Measurements from ENCODE around the gene LCN6. TPM values are rescaled to one million over a fixed set of nuclear protein-coding genes. Genes with fewer than 3 reads are reported as not detected.
A peak's percentile ranks its signal among the peaks of the same experiment; 100 is the strongest.

The LCN6 gene
- total and polyA plus RNA-seq, 9 of the 15 experiments (the other 6 are each of a cell fraction or from before 2014, with no cell fraction given) = 0.10 to 0.45 (median 0.37) TPM; not detected in 5

DNA sequence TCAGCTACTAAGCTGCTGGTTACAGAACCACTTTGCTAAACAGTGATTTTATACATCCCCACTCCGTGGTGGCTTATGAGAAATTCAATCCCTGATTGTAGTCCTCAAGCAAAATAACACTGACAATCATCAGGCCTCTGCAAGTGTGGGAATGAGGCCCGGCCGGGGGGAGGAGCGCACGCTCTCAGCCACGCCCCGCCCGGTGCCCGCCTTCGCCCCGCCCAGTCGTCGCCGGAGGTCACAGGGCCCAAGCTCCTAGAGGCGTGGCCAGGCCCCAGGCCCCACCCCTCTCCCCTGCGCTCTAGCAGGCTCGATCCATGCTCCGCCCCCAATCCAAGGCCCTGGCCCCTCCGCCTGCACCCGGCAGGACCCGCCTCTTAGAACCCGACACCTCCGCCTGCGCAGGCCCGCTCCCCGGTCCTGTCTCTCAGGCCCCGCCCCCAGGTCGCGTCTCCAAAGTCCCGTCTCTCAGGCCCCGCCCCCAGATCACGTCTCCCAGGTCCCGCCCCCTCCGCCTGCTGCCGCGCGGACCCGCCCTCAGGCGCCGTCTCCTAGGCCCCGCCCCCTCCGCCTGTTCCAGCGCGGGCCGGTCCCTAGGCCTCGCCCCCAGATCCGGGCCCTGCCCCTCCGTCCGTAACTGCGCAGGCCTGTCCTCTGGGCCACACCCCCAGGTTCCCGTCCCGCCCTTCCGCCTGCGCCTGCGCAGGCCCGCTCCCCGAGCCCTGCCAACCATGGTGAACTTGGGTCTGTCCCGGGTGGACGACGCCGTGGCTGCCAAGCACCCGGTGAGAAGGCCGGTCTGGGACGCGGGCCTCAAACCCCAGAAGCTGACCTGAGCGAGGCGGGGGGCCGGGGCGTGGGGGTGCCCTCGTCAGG lies 42.6 kb upstream of the LCN6 start, which contains the start of gene TMEM141 (continued):
- TF ChIP-seq, protein P1, sequence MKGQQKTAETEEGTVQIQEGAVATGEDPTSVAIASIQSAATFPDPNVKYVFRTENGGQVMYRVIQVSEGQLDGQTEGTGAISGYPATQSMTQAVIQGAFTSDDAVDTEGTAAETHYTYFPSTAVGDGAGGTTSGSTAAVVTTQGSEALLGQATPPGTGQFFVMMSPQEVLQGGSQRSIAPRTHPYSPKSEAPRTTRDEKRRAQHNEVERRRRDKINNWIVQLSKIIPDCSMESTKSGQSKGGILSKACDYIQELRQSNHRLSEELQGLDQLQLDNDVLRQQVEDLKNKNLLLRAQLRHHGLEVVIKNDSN (CRISPR knock-in tag; IDR thresholded peaks at IDR 0.05) = peak; percentile 37; the same call in 1 of the 2 replicates
- TF ChIP-seq ZNF24 (IDR thresholded peaks at IDR 0.05) = no peak
- no peak for TF ChIP-seq ARID1B (IDR thresholded peaks at IDR 0.05)
- no peak for TF ChIP-seq DACH1 (IDR thresholded peaks at IDR 0.05; ENCODE audit: partially characterized antibody)
- TF ChIP-seq PHTF2 (CRISPR knock-in tag; IDR thresholded peaks at IDR 0.05) = no peak
- TF ChIP-seq ZNF354B (CRISPR knock-in tag; IDR thresholded peaks at IDR 0.05) = no peak
- TF ChIP-seq TAF15 (IDR thresholded peaks at IDR 0.05; ENCODE audit: low read depth, low read length) = no peak
- no peak for TF ChIP-seq TCFL5 (CRISPR knock-in tag; conservative IDR thresholded peaks at IDR 0.05)
- TF ChIP-seq HNRNPL (IDR thresholded peaks at IDR 0.05; ENCODE audit: low read depth, low read length) = no peak
- TF ChIP-seq, protein P2, sequence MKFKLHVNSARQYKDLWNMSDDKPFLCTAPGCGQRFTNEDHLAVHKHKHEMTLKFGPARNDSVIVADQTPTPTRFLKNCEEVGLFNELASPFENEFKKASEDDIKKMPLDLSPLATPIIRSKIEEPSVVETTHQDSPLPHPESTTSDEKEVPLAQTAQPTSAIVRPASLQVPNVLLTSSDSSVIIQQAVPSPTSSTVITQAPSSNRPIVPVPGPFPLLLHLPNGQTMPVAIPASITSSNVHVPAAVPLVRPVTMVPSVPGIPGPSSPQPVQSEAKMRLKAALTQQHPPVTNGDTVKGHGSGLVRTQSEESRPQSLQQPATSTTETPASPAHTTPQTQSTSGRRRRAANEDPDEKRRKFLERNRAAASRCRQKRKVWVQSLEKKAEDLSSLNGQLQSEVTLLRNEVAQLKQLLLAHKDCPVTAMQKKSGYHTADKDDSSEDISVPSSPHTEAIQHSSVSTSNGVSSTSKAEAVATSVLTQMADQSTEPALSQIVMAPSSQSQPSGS (CRISPR knock-in tag; IDR thresholded peaks at IDR 0.05) = no peak
- TF ChIP-seq BRF1 (IDR thresholded peaks at IDR 0.05; ENCODE audit: borderline replicate concordance, extremely low read depth, insufficient read length) = no peak
- TF ChIP-seq POLR2AphosphoS2 (IDR thresholded peaks at IDR 0.05; ENCODE audit: low read length) = no peak
- TF ChIP-seq CBFA2T2 (conservative IDR thresholded peaks at IDR 0.05) = no peak
- TF ChIP-seq ZNF766 (CRISPR knock-in tag; conservative IDR thresholded peaks at IDR 0.05) = no peak
- TF ChIP-seq CCAR2 (IDR thresholded peaks at IDR 0.05; ENCODE audit: low read depth, low read length) = no peak
- TF ChIP-seq ZNF77 (CRISPR knock-in tag; IDR thresholded peaks at IDR 0.05) = no peak
- TF ChIP-seq PHF8 (IDR thresholded peaks at IDR 0.05; ENCODE audit: borderline replicate concordance, low read length) = peak; percentile 61; the same call in 1 of the 2 replicates
- TF ChIP-seq, protein P3, sequence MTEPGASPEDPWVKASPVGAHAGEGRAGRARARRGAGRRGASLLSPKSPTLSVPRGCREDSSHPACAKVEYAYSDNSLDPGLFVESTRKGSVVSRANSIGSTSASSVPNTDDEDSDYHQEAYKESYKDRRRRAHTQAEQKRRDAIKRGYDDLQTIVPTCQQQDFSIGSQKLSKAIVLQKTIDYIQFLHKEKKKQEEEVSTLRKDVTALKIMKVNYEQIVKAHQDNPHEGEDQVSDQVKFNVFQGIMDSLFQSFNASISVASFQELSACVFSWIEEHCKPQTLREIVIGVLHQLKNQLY (CRISPR knock-in tag; conservative IDR thresholded peaks at IDR 0.05) = no peak
- peak; percentile 80 for TF ChIP-seq CCNT2 (IDR thresholded peaks at IDR 0.05; ENCODE audit: borderline replicate concordance, extremely low read depth, insufficient read length, low read depth, low read length)
- no peak for TF ChIP-seq ELF1 (tag; IDR thresholded peaks at IDR 0.05)
- no peak for TF ChIP-seq PYGO2 (tag; IDR thresholded peaks at IDR 0.05)
- no peak for TF ChIP-seq HNRNPLL (IDR thresholded peaks at IDR 0.05; ENCODE audit: low read depth, low read length, poor library complexity, severe bottlenecking)
- no peak for TF ChIP-seq GABPB2 (CRISPR knock-in tag; conservative IDR thresholded peaks at IDR 0.05)
- no peak for TF ChIP-seq ZNF133 (CRISPR knock-in tag; IDR thresholded peaks at IDR 0.05)
- TF ChIP-seq MEF2D (tag; conservative IDR thresholded peaks at IDR 0.05; ENCODE audit: low read depth) = no peak
- TF ChIP-seq NFXL1 (CRISPR knock-in tag; IDR thresholded peaks at IDR 0.05) = no peak
- TF ChIP-seq ZNF76 (CRISPR knock-in tag; IDR thresholded peaks at IDR 0.05; ENCODE audit: borderline replicate concordance) = no peak
- no peak for TF ChIP-seq KDM4B (IDR thresholded peaks at IDR 0.05; ENCODE audit: borderline replicate concordance in 2 of 2, low read depth in 1 of 2)

Measured in K562 (cell line).